Gastrocnemius medialis (tissue), 4 donors: Measurements from ENCODE around the gene DDX31.

Source experiments
- POLR2A ChIP-seq, 2 donors: fragments of 450-650 bp; IDR thresholded peaks; one replicate each; pipeline ENCODE4 v1.6.1; 2017; ENCODE audit warnings: antibody characterized with exemption in 2 of 2, mild to moderate bottlenecking in 2 of 2, moderate library complexity in 2 of 2
- TF ChIP-seq, protein P1 (sequence below), 5 experiments: fragments of 450-650 bp in 3 of 5; fragments of 200-600 bp in 2 of 5; sonication (generic) in 2 of 5; IDR thresholded peaks in 4 of 5; conservative IDR thresholded peaks in 1 of 5; 1 replicate in 4 of 5; 2 replicates in 1 of 5; pipeline ENCODE4 v1.5.1; 2016 to 2019; ENCODE audit warnings: antibody characterized with exemption in 5 of 5, mild to moderate bottlenecking in 3 of 5, moderate library complexity in 3 of 5

DNA sequence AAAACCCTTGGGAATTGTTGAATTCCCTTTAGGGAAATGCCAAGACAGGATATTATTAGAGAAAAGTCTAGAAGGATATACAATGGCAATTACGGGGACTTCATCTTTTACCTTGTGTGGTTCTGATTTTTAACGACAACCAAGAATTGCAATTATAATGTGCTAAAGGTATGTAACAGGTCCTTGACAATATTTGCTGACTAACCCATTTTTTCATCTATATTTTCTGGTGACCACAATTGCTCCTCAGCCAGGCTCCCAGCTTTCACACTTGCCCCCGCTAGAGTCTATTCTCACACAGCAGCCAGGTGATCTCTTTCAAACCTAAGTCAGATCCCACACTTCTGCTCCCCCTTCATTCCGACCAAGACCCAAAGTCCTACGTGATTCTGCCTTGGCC lies 53.1 kb downstream of the DDX31 start:
- TF ChIP-seq, protein P1, sequence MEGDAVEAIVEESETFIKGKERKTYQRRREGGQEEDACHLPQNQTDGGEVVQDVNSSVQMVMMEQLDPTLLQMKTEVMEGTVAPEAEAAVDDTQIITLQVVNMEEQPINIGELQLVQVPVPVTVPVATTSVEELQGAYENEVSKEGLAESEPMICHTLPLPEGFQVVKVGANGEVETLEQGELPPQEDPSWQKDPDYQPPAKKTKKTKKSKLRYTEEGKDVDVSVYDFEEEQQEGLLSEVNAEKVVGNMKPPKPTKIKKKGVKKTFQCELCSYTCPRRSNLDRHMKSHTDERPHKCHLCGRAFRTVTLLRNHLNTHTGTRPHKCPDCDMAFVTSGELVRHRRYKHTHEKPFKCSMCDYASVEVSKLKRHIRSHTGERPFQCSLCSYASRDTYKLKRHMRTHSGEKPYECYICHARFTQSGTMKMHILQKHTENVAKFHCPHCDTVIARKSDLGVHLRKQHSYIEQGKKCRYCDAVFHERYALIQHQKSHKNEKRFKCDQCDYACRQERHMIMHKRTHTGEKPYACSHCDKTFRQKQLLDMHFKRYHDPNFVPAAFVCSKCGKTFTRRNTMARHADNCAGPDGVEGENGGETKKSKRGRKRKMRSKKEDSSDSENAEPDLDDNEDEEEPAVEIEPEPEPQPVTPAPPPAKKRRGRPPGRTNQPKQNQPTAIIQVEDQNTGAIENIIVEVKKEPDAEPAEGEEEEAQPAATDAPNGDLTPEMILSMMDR (IDR thresholded peaks at IDR 0.05 in 4 of 5, conservative IDR thresholded peaks at IDR 0.05 in 1 of 5), result no peak
- TF ChIP-seq POLR2A (IDR thresholded peaks at IDR 0.05), result no peak
